Right forelimb (tissue), 1 donor: ENCODE results near the gene PAX4.

Source experiments
- DNase-seq: peaks from one replicate; pipeline ENCODE4 v3.0.0-alpha.2; 2018

The PAX4 gene

DNA sequence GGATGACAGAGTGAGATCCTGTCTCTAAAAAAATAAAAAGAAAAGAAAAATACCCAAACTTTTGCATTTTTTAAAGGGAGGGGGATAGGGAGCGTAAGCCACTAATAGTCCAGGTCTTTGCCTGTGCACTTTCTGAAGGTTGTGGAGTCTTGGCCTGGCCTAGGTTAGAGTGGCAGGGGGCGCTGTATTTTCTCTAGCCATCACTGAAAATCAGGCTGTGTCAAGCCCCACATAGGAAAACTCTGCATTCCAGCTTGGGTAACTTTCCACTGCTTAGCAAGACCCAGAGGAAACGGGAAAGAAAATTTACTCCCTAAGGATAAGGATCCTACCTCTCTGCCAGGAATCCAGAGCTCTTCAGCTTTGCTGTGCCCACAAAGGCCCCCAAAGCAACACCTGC lies 10.5 kb upstream of the PAX4 start:
- DNase-seq, result no peak

DNA sequence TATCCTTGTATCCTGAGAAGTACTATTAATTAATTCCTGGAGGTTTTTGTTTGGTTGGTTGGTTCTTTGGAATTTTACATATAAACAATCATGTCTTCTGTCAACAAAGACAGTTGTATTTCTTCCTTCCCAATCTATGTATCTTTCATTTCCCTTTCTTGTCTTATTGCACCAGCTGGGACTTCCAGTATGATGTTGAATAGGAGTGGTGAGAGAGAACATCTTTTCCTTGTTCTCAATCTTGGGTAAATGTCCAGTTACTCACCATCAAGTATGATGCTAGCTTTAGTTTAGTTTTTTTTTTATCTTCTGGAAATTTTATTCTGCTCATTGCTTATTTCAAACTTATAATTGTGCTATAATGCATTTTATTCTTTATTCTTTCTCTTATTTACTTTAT lies 7.4 kb upstream of the PAX4 start:
- DNase-seq, result no peak

DNA sequence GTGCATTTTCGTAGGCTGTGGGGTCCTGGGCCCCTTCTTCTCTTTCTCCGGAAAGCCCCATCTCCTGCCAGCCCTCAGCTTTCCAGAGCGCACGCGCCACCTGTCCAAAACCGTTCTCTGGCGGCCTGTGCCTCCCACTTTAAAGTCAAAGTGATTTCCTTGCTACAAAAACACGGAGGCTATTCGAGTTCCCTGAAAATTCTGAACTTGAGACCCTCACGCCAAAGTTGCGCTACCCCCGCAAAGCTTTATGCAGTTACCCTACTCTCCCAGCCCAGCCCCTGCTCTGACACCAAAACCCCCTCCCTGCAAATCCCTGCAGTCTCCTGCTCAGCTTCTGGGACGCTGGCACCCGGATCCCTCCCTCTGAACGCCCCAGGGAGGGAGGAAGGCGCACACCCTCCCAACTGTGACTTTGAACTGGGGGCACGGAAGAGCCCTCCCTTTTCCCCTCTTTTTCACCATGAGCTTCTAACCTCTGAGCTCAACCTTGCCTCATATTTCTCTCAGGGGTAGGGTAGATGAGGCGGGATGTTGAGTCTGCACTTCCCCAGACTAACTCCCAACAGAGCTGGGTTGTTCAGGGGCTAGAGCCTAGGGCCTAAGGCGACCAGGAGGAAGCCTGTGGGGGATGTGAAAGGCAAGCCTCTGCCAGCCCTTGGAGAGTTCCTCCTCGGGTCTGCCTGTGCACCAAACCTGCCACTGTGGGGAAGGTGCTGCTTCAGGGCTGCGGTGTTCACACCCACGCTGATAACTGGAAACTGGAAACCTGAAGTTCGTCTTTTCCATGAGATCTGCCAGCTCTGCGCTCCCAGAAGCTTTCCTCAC lies 2.7 kb upstream of the PAX4 start:
- no peak for DNase-seq

DNA sequence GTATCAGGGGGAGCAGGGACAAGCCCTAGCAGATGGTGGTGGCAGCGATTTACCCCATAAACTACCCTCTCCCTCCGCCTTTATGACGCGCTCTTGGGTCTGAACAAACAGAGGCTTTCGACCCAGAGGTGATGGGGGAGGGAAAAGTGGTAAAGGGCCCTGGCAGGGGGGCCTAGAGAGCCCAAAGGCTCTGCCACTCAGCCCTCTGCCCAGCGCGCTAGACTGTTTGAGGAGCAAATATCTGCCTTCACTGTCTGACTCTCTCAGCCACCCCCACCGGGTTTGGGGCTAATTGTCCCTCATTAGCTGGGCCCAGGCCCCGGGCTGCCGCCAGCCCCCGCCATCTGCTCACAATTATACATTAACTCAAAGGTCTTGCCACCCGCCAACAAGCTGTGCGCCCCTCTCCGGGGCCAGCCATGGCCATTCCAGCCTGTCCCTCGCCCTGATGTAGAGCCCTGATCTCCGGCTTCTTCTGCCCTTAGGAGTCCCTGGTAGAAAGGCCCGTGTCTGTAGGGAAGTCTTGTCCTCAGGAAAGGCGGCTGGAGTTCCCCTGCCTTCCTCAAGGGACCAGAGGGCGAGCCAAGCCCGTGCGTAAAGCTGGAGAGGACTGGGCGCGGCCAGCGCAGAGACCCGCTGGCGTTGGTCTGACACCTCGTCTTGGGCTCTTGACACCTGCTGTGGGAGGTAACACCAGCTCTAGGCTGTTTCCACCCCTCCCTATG lies 1.9 kb upstream of the PAX4 start:
- no peak for DNase-seq

DNA sequence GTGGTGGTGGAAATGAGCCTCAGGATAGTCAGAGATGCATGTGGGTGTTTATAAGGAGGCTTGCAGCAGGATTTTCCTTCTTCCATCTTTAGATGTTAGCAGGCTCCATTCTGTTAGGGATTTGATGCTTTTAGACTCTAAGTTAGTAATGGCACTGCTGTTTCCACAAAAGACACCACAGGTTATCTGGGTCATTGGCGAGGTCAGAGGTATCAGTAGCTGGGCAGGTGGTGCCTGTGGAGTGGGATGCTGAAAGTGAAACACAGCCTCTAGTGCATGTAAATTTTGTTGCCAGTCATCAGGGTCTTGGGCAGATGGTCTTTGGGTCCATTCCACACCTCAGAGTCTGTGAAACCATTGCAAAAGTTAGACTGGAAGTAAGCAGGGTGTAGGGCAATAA lies 833 bp upstream of the PAX4 start:
- no peak for DNase-seq

DNA sequence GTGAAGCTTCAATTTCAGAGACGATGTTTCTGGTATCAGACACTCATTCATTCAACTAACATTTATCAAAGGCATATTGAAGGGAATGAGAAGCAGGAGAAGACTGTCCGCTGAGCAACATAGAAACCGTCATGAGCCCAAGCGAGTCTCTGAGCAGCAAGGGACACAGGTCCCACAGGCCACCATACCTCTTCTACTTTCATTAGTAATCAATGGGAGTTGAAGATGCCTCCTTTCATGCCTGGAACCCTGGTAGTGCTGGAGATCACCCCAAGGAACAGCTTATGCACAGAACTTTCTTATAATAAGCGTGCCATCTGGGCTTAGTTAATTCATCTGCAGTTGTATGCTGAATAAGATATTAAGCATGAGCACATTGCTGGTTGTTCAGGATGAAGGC lies 1.2 kb downstream of the PAX4 start:
- no peak for DNase-seq

DNA sequence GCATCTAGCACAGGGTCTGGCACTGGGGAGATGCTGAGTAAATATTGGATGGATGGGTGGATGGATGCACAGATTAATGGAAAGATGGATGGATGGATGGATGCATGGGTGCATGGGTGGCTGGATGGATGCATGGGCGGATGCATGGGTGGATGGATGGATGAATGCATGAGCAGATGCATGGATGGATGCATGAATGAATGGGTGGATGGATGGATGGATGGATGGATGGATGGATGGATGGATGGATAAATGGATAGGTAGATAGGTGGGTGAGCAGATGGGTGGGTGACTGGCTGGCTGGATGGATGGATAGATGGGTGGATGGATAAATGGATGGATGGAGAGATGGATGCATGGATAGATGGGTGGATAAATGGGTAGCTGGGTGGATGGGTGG lies 5.7 kb downstream of the PAX4 start:
- DNase-seq, result no peak

DNA sequence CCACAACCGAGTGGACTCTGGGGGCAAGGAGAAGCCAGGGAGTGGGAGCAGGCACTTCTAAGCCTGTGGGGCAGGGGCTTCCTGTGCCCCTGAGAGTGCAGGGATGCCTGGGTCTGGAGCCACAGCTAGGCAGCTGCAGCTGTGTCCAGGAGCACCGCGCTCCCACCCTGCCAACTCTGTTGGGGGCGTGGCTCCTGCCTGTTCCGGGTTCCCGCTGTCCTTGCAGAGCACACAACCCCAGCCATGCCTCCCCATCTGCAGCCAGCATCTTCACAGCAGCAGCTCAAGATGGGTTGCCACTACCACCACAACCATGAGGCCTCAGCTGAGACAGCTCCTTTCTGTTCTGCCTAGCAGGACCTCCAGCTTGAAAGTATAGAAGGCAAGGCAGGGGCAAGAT lies 8.6 kb downstream of the PAX4 start:
- DNase-seq, result no peak

DNA sequence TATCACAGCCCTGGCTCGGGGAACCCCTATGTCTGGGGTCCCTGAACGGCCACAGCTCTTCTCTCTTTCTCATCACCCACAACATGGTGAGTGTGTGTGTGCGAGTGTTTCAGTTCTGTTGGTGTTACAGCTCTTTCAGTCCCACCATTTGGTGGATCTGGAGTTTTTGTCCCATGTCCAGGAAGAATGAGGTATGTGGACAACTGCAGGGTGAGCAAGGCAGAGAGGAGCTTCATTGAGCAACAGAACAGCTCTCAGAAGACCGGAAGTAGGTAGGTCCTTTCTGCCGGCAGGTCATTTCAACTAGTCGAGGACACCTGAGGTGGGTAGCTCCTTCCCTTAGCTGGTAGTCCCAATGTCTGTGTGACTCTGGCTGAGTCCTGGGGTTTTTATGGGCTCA lies 9.5 kb downstream of the PAX4 start:
- DNase-seq, result no peak

DNA sequence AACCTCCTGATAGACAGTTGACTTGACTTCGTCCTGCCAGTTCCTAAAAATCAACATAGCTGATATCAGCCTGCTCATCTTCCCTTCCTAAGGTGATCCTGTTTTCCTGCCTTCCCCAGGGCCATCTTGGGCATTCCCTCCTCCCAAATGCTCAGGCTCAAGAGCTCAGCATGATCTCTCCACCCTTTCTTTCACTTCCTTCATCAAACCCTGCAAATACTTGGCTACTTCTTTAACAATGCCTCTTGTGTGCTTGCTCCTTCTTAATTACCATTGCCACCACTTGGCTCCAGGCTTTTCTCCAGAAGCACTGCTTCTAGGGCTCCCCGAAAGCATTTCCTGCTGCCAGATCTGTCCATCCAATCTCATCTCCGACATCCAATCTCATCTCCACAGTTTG lies 17.1 kb downstream of the PAX4 start:
- DNase-seq, result no peak

DNA sequence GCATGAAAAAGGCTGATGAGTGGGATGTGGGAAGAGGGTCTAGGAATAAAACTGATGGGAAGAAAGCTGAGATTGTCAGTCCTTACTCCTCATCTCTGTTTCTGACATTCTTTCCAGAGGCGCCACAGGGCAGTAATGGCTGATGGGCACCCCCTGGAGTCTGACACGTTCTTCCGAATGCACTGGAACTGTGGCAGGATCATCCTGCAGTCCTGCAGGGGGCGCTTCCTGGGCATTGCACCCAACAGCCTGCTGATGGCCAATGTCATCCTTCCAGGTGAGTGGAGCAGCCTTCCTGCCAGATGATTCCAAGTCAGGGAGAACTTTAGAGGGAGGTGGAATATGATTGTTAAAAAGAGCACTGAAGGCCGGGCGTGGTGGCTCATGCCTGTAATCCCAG lies 19.6 kb downstream of the PAX4 start:
- DNase-seq, result no peak

DNA sequence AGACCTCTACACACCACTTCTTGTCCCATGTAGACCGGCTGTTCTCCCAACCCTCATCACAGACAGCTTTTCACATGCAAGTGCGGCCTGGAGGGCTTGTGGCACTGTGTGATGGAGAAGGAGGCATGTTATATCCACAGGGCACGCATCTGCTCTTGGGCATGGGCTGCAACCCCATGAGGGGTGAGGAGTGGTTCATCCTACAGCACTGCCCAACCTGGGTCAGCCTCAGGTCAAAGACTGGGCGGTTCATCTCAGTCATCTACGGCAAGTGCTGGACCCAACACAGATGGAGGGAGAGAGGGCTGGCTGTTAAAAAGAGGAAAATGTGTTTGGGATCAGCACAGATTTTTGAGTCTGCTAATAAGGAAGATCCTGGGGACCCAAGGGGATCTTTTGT lies 22.2 kb downstream of the PAX4 start:
- no peak for DNase-seq

DNA sequence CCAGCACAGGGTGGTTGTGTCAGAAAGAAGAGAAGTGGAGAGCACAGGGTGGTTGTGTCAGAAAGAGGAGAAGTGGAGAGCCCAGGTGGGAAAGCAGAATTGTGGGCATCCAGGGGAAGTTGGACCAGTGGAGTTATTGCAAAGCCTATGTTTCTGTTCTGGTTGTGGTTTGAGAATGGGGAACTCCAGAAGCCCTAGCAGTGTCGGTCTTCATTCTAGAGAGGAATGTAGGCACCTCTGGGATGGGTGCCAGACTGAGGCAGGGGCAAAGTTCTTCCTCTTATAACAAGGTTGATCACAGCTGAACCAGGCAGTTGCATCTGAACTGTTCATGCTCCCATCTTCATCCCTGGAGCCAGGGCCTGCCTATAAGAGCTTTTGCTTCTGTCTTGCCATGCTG lies 23.5 kb downstream of the PAX4 start:
- DNase-seq, result no peak

DNA sequence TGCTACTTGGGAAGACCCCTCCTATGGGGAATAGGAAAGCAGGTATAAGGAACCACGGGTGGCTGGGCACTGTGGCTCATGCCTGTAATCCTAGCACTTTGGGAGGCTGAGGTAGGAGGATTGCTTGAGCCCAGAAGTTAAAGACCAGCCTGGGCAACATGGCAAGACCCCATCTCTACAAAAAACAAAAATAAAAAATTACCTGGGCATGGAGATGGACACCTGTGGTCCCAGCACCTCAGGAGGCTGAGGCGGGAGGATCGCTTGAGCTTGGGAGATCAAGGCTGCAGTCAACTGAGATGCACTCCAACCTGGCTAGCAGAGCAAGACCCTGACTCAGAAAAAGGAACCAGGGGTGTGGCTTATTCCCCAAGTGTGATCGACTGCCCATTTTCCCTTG lies 25.4 kb downstream of the PAX4 start:
- no peak for DNase-seq

DNA sequence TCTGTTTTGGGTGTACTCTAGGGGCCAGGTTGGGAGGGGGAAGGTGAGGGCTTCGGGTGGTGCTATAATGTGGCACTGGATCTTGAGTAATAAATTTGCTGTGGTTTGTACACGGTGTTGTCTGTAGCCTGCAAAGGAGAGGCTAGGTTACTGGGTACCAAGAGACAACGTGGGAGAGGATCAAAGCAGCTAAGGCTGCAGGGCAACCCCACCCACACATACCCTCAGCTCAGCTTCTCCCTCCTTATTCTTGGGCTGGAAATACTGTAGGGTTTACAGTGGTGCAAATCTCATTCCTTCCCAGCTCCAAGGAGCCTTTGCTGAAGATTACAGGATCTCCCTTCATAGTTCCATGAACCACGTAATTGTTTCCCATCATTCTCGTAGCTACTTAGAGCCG lies 26.4 kb downstream of the PAX4 start:
- DNase-seq, result no peak

DNA sequence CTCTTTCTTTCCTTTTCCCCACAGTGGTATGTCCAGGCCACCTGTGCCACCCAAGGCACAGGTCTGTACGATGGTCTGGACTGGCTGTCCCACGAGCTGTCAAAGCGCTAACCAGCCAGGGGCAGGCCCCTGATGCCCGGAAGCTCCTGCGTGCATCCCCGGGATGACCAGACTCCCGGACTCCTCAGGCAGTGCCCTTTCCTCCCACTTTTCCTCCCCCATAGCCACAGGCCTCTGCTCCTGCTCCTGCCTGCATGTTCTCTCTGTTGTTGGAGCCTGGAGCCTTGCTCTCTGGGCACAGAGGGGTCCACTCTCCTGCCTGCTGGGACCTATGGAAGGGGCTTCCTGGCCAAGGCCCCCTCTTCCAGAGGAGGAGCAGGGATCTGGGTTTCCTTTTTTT lies 26.8 kb downstream of the PAX4 start:
- DNase-seq, result no peak

DNA sequence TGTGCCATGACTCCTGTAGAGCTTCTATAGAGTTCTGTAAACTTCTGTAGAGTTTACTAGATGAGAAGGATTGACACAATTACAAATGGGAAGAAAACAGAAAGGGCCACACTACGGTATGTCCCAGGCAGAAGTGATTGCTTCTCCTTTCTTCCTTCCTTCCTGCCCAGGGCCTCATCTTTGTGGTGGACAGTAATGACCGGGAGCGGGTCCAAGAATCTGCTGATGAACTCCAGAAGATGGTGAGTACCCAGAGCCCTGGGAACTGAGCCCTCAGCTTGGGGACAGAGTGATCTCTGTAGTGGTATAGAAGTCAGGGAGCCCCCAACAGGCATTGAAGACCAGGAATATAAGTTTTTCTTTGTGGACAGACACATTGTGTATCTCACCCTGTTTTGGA lies 28.0 kb downstream of the PAX4 start:
- DNase-seq, result no peak

DNA sequence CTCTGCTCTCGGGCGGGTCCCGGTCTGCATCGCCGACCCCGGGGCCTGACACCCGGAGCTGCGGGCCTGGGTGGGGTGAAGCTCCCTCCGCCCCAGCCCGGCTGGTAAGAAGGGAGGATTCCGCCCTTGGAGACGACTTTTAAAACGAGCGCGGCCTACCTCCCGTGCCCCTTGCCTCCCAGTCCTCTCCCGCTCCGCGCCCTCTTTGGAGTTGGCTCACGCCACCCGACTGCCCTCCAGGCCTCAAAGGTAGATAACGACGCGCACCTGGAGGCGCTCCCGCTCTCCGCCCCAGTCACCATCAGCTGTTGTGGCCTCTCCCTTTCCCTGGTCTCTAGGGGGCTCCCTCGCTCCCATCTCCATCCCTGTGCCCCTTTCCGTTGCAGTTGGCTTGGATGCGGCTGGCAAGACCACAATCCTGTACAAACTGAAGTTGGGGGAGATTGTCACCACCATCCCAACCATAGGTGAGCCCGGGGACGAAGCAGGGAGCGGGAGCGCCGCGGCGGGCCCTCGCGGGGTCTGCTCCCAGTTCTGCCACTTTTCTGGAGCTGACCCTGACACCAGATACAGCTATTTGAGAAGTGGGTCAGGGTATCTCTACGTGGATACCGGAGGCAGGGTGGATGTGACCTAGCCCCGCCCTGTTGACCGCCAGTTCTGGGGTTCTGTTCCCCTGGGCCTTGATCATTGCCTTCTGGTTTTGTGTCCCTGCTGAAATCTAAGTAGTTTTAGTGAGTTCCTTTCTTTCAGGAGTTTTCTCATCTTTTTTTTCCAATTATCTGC lies 29.1 kb downstream of the PAX4 start:
- peak; percentile 66 for DNase-seq

DNA sequence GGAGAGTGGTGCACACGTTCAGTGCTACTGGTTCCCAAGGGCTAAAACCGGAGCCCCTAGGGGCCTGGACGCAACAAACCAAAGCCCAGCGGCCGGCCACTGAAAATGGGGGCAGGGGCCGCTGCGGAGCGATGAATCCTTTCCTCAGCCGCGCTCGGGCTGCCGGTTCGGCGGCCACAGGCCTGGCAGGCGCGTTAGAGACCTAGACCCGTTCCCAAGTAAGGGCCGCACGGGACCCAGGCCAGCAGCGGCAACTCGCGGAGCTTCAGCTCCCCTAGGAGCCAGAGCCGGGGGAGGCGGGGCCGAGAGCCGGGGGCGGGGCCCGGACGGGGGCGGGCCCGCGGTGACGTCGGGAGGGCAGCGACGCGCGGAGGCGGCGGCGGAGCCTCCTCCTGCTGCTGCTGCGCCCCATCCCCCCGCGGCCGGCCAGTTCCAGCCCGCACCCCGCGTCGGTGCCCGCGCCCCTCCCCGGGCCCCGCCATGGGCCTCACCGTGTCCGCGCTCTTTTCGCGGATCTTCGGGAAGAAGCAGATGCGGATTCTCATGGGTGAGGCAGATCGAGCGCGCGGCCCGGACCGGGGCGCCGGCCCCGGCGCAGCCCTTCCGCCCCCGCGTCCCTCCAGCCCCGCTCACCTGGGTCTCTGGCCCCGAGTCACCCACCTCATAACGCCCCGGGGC lies 29.8 kb downstream of the PAX4 start, which contains the start of gene ARF5:
ARF5 (plus strand) TSS at position 393 of the 678 bp plus-strand sequence; CDS start at position 481, 88 bp downstream.
- peak; percentile 96 for DNase-seq

DNA sequence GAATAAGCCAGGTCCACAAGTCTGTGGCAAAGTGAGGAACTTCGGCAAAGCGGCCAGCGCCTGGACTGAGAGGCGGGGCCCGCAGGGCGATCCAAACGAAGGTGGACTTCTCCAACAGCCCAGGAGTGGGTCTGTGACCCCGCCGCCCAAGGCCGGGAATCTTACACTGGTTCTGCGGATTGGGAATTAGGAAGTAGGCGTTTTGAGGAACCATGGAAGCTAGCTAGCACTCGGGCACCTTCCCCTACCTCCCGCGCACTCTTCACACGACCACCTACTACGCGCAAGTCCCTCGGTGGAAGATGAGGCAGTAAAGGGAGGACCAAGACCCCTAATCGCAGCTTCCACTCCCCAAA lies 30.3 kb downstream of the PAX4 start:
- DNase-seq, result no peak

DNA sequence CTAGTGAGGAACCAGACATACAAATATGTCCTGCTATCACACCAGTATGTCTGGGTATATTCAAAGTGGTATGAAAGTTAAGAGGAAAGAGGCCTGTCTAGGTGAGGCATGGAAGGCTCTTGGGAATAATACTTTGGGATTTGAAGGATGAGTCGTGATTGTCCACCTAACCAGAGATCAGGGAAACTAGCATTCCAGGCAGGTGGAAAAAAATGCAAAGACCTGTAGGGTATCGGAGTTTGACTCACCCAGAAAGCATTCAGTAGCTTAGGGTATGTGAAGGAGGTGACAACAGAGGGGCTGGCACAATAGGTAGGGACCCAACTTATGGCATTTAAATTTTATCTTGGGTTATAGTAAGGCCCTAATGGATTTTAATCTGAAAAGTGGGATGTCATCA lies 31.6 kb downstream of the PAX4 start:
- DNase-seq, result no peak

DNA sequence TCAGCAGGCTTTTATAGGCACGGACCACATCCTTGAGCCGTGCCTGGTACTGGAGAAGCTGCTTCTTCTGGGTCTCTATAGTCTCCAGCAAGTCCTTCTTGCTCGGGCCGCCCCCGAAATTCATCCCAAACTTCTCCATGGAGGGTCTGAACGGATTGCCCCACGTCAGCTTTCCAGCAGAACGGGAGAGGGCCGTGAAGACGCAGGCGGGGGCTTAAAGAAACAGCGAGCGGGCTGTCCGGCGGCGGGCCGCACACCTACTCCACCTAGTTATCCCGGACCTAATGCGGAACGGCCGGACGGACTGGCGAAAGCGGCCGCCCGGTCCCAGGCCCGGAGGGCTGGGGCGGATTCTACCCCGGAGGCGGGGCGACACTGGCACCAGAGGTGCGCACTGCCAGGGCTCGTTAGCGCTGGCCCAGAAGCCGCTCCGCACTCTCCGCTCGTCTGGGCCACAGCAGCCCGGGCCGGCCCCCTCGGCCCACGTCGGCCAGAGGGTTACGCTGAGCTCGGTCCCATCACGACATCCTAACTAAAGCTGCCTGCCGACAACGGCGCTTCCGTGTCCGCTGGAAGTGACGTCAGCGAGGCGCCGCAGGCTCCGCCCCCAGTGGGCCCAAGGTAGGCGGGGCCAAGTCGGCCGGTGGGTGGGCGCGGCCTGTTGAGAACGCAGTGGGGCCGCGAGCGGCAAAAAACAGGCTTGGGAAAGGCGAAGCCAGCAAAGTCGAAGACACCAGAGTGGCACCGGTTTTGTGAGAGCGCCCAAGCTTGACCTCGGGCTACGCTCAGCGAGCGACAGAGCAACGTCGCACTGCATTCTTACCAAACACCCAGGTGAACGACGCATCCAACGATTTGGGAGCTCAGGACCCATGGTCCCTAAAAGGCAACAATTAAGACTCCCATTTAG lies 32.6 kb downstream of the PAX4 start, which contains the start of gene GCC1:
GCC1 (minus strand) TSS at position 553 of the 910 bp plus-strand sequence; CDS start at position 139, 414 bp downstream.
- DNase-seq, result peak; percentile 97
